Lung (tissue), 12 donors: ENCODE data around the gene WWTR1. TPM values are rescaled to one million over a fixed set of nuclear protein-coding genes. Genes with fewer than 3 reads are reported as not detected.

Source experiments
- ATAC-seq: fragments of 200-7000 bp; cut with Tn5 transposase; one replicate; pipeline ENCODE4 v1.9.1; 2020; ENCODE audit warnings: moderate number of reproducible peaks; ENCODE audit not compliant: insufficient read depth, low FRiP score
- DNase-seq, 3 donors: peaks; one replicate each; pipeline ENCODE4 v3.0.0-alpha.2; 2013 to 2017
- H3K27ac ChIP-seq, 2 donors: one replicate each; pipeline ENCODE4 v1.5.1; 2013; ENCODE audit warnings: mild to moderate bottlenecking in 2 of 2, moderate library complexity in 2 of 2, control low read depth in 1 of 2, inconsistent platforms in 1 of 2, low read depth in 1 of 2, low read length in 1 of 2
- H3K27me3 ChIP-seq, 3 donors: one replicate each; pipeline ENCODE4 v1.5.1; 2013; ENCODE audit warnings: low read length in 2 of 3; ENCODE audit not compliant: control insufficient read depth in 3 of 3, insufficient read depth in 3 of 3
- H3K36me3 ChIP-seq, 4 donors: one replicate each; pipeline ENCODE4 v1.5.1; 2013; ENCODE audit warnings: low read length in 4 of 4, mild to moderate bottlenecking in 1 of 4, moderate library complexity in 1 of 4; ENCODE audit not compliant: control insufficient read depth in 4 of 4, insufficient read depth in 4 of 4
- H3K4me1 ChIP-seq, 5 donors: one replicate each; pipeline ENCODE4 v1.5.1; 2013; ENCODE audit warnings: low read length in 5 of 5, mild to moderate bottlenecking in 2 of 5, moderate library complexity in 1 of 5; ENCODE audit not compliant: control insufficient read depth in 5 of 5, insufficient read depth in 5 of 5
- H3K4me3 ChIP-seq: one replicate; pipeline ENCODE4 v1.5.1; 2013; ENCODE audit warnings: mild to moderate bottlenecking, control low read depth, moderate library complexity
- H3K9ac ChIP-seq, 2 donors: one replicate each; pipeline ENCODE4 v1.5.1; 2013; ENCODE audit warnings: low read length in 2 of 2, control low read depth in 1 of 2; ENCODE audit not compliant: insufficient read depth in 1 of 2
- H3K9me3 ChIP-seq, 4 donors: one replicate each; pipeline ENCODE4 v1.5.1; 2013; ENCODE audit warnings: low read length in 3 of 4, mild to moderate bottlenecking in 1 of 4, moderate library complexity in 1 of 4; ENCODE audit not compliant: control insufficient read depth in 4 of 4, insufficient read depth in 3 of 4
- CTCF ChIP-seq: IDR thresholded peaks from 2 replicates; pipeline ENCODE4 v1.5.1; 2012; ENCODE audit warnings: mild to moderate bottlenecking; ENCODE audit errors: control extremely low read depth, extremely low read depth
- WGBS, 2 donors: extraction: QIAGEN DNeasy Blood & Tissue Kit; methylation state at CpG; one replicate each; pipeline ENCODE4 v1.1.7; 2013; 5-methylcytosine and 5-hydroxymethylcytosine counted together
- polyA plus RNA-seq, 2 donors: library from polyadenylated mRNA; stranded (reverse); fragments of 200-250 nt; gene quantifications; one replicate each; pipeline ENCODE4 v1.2.1, GENCODE V29; 2013
- total RNA-seq, 2 donors: library from RNA; depleted of rRNA in 1 of 2; stranded (reverse); fragments of >200 nt in 1 of 2; gene quantifications; one replicate each; pipeline ENCODE4 v1.2.1, GENCODE V29; 2014 to 2021
- donor health status: control.
- donor health status: control.
- donor health status: Bipolar disorder and iron deficiency.
- donor health status: healthy.
- donor health status: DM: yes; HTN: yes; CAD: no.

The WWTR1 gene
- total and polyA plus RNA-seq, 4 donors = 29.3 to 186 (median 63.4) TPM

- Histone ChIP-seq H3K4me1 (peaks cover 0 to 30% (median 4%) of the 10 kb centered on the region in 5 donors), H3K9me3 (no peaks in the 10 kb centered on the region), H3K27me3 (no peaks in the 10 kb centered on the region), H3K27ac (no peak overlapping the region), H3K36me3 (peaks cover 0 to 2% (median 0%) of the 10 kb centered on the region in 4 donors), H3K9ac (no peak overlapping the region), H3K4me3 (no peak overlapping the region)
- no peak for TF ChIP-seq CTCF
- ATAC-seq = no peak
- DNase-seq = no peak
- 73 to 78% methylated on average over 1 of the region's 1 CpG for WGBS, 2 donors
Measured at GRCh38 chr3:149559525-149559924, 98.3 kb downstream of the WWTR1 start.

- Histone ChIP-seq H3K9ac (no peak overlapping the region), H3K4me3 (no peak overlapping the region)
Measured at GRCh38 chr3:149555927-149556326, 101.9 kb downstream of the WWTR1 start.

GRCh38 chr3:149554826-149555225 lies 103.0 kb downstream of the WWTR1 start:
- 48 to 60% methylated on average over 4 of the region's 4 CpGs for WGBS, 2 donors
- TF ChIP-seq CTCF = no peak
- Histone ChIP-seq H3K9ac (no peak overlapping the region), H3K27ac (no peak overlapping the region), H3K4me3 (no peak overlapping the region), H3K4me1 (peaks cover 5 to 35% (median 16%) of the 10 kb centered on the region in 5 donors), H3K36me3 (peaks cover 0 to 5% (median under 1%) of the 10 kb centered on the region in 4 donors), H3K9me3 (no peaks in the 10 kb centered on the region), H3K27me3 (no peaks in the 10 kb centered on the region)
- peak in 2 of 3 donors; percentile 51 to 52 for DNase-seq
- no peak for ATAC-seq

More at GRCh38 chr3:149555927-149556326, 101.9 kb downstream of the WWTR1 start:
- TF ChIP-seq CTCF = no peak
- Histone ChIP-seq H3K36me3 (peaks cover 0 to 5% (median under 1%) of the 10 kb centered on the region in 4 donors), H3K4me1 (peaks cover 5 to 35% (median 16%) of the 10 kb centered on the region in 5 donors), H3K27ac (peak overlapping the region in 1 of 2 donors; percentile 26), H3K9me3 (no peaks in the 10 kb centered on the region), H3K27me3 (no peaks in the 10 kb centered on the region)
- DNase-seq (no peak), ATAC-seq (no peak)
- 82 to 83% methylated on average over 2 of the region's 2 CpGs for WGBS, 2 donors
